Activated naive CD8-positive, alpha-beta T cell treated with anti-CD3 and anti-CD28 coated beads, Interleukin-2, amount 50 U/mL, for 24 hours (primary cell): ENCODE results near the gene MRTFA.

Source experiments
- ATAC-seq: fragments of 150-1000 bp; cut with Tn5 transposase; one replicate; pipeline ENCODE4 v1.10.0; 2021
- DNase-seq: peaks from one replicate; pipeline ENCODE4 v3.0.0; 2021
- H3K27ac Mint-ChIP-seq: one replicate; pipeline ENCODE4 v1.8.0; 2021; ENCODE audit warnings: mild to moderate bottlenecking, mixed read lengths
- H3K27me3 Mint-ChIP-seq: one replicate; pipeline ENCODE4 v1.8.0; 2021; ENCODE audit warnings: mixed read lengths
- H3K36me3 Mint-ChIP-seq: one replicate; pipeline ENCODE4 v1.8.0; 2021; ENCODE audit warnings: low read depth, mixed read lengths
- H3K4me1 Mint-ChIP-seq: one replicate; pipeline ENCODE4 v1.8.0; 2021; ENCODE audit warnings: mixed read lengths
- H3K4me3 Mint-ChIP-seq: one replicate; pipeline ENCODE4 v1.8.0; 2021; ENCODE audit warnings: mild to moderate bottlenecking, moderate library complexity, mixed read lengths
- H3K9me3 Mint-ChIP-seq: one replicate; pipeline ENCODE4 v1.8.0; 2021; ENCODE audit warnings: mixed read lengths

Gene MRTFA

GRCh38 chr22:40485813-40486667 lies 150.5 kb downstream of the MRTFA start:
- Mint-ChIP-seq H3K4me1 (peaks cover 30% of the 10 kb centered on the region), H3K36me3 (no peaks in the 10 kb centered on the region), H3K27me3 (no peaks in the 10 kb centered on the region), H3K27ac (no peak overlapping the region), H3K4me3 (no peak overlapping the region), H3K9me3 (no peaks in the 10 kb centered on the region)
- DNase-seq: no peak
- ATAC-seq: no peak

DNA sequence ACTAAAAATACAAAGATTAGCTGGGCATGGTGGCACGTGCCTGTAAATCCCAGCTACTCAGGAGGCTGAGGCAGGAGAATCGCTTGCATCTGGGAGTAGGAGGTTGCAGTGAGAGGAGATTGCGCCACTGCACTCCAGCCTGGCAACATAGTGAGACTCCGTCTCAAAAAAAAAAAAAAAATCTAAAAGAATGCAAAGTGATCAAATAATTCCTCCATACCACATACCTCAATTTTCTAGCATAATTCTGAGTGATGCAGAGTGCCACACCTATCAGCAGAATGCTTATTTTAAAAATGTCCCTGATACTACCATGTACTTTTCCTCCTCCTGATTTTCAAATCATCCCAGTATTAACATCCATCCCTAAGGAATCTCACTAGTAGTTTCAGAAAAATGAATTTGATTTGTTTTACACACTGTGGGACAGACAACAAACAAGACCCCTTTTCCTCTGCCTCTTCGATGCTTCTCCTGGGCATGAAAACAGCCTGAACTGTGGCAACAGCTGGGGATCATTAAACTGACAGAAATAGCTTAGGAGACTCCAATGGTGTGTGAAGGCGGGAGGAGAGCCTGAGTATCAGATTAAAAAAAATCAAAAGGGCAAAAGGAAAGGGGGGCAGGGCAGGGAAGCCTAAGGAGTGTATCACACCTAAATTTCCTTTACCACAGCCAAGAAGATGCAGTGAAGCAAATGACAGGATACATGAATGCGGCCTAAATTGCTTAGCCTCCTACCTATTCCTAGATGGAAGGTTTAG lies 151.4 kb downstream of the MRTFA start:
- Mint-ChIP-seq H3K27me3 (no peaks in the 10 kb centered on the region), H3K27ac (no peak overlapping the region), H3K36me3 (no peaks in the 10 kb centered on the region), H3K4me1 (peaks cover 35% of the 10 kb centered on the region), H3K4me3 (no peak overlapping the region), H3K9me3 (no peaks in the 10 kb centered on the region)
- no peak for ATAC-seq
- DNase-seq: no peak

- Mint-ChIP-seq H3K36me3 (no peaks in the 10 kb centered on the region), H3K27ac (no peak overlapping the region), H3K27me3 (no peaks in the 10 kb centered on the region), H3K4me1 (peaks cover 40% of the 10 kb centered on the region), H3K4me3 (no peak overlapping the region), H3K9me3 (no peaks in the 10 kb centered on the region)
- ATAC-seq (no peak), DNase-seq (no peak)
These were observed 153.6 kb downstream of the MRTFA start for GRCh38 chr22:40482886-40483285.

DNA sequence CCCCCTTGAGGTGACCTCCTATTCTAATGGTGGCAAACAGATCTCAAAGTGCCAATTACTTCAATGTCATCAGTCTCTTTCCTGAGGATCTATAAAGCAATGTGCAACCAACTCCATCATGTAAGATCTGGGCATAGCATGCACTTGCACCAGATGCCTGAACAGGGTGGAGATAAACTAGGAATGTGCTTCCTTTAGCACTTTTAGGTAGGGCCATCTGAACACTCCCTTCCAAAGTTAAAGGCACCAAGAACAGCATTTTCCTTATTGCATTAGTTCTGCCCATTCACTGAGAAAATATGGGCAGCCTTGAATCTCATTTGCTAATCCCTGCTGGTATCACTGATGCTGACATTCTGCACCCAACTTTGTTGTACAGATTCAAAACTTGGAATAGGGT lies 154.1 kb downstream of the MRTFA start:
- Mint-ChIP-seq H3K4me3 (no peak overlapping the region), H3K27ac (no peak overlapping the region), H3K27me3 (no peaks in the 10 kb centered on the region), H3K9me3 (no peaks in the 10 kb centered on the region), H3K36me3 (no peaks in the 10 kb centered on the region), H3K4me1 (peaks cover 35% of the 10 kb centered on the region)
- ATAC-seq: no peak
- no peak for DNase-seq

DNA sequence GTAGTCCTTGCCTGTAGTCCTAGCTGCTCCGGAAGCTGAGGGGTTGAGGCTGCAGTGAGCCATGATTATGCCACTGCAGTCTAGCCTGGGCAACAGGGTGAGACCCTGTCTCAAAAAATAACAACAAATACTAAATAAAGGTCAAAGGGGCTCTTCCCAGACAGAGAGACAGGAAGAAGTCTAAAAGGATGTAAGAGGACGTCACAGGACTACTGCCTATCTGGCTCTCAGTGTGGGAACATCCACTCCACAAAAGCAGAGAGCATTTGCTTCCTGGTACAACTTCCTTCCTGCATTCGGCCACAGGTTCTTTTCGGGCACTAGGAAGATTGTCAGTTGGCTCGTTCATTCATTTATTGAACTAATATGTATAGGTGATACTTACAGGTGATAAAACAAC lies 155.5 kb downstream of the MRTFA start:
- Mint-ChIP-seq H3K9me3 (no peaks in the 10 kb centered on the region), H3K27ac (no peak overlapping the region), H3K27me3 (no peaks in the 10 kb centered on the region), H3K4me1 (peaks cover 24% of the 10 kb centered on the region), H3K4me3 (no peak overlapping the region), H3K36me3 (no peaks in the 10 kb centered on the region)
- ATAC-seq: no peak
- DNase-seq: no peak

DNA sequence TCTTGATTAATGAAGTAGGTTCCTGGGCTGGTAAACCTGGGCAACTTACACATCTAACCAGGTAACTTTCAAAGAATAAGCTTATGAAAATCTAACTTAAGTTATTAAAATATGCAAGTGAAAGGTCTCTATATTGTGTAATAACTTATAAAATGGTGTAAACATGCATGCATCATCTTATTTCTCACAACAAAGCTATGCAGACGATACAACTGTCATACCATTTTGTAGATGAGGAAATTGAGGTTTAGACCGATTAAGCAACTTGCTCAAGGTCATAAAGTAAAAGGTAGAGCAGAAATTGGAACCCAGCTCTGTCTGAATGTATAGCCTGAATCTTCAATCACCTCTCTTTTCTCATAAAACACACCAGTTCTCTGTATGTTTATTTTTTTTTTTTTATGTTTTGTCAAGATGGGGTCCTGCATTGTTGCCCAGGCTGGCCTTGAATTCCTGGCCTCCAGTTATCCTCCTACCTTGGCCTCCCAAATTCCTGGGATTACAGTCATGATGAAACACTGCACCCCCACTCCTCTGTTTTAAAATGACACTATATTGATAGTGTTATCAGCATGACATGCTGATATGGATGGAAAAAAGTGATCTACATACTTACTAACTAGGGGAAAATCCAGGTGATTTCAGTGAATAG lies 156.5 kb downstream of the MRTFA start:
- DNase-seq: no peak
- Mint-ChIP-seq H3K4me3 (no peak overlapping the region), H3K9me3 (no peaks in the 10 kb centered on the region), H3K27ac (no peak overlapping the region), H3K36me3 (no peaks in the 10 kb centered on the region), H3K27me3 (no peaks in the 10 kb centered on the region), H3K4me1 (peaks cover 17% of the 10 kb centered on the region)
- no peak for ATAC-seq

DNA sequence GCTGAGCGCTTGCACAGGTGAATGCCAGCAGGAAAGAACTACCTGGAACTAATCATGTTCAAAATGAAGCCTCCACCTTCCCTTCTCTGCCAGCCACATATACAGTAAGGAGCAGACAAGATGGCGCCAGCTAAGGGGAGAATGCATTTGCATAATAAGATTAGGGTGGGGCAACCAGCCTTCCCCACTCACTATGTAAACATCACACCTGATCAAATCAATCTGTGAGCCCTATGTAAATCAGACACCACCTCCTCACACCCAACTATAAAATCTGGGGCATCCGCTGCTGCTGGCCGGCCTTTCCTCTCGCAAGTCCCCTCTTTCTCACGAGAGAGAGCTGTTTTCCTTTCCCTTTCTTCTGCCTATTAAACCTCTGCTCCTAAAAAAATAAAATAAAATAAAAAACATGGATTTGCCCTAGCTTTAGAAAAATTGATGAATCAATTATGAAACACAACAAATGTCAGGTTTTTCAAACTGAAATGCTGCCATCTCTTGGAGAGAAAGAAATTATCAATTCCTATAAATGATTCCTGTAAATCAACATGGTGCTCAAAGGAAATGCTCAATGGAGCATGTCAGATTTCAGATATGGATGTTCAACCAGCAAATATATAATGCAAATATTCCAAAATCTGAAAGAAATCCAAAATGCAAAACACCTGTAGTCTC lies 157.3 kb downstream of the MRTFA start:
- Mint-ChIP-seq H3K27me3 (no peaks in the 10 kb centered on the region), H3K4me1 (peaks cover 16% of the 10 kb centered on the region), H3K27ac (no peak overlapping the region), H3K4me3 (no peak overlapping the region), H3K36me3 (no peaks in the 10 kb centered on the region), H3K9me3 (no peaks in the 10 kb centered on the region)
- ATAC-seq (no peak), DNase-seq (no peak)

DNA sequence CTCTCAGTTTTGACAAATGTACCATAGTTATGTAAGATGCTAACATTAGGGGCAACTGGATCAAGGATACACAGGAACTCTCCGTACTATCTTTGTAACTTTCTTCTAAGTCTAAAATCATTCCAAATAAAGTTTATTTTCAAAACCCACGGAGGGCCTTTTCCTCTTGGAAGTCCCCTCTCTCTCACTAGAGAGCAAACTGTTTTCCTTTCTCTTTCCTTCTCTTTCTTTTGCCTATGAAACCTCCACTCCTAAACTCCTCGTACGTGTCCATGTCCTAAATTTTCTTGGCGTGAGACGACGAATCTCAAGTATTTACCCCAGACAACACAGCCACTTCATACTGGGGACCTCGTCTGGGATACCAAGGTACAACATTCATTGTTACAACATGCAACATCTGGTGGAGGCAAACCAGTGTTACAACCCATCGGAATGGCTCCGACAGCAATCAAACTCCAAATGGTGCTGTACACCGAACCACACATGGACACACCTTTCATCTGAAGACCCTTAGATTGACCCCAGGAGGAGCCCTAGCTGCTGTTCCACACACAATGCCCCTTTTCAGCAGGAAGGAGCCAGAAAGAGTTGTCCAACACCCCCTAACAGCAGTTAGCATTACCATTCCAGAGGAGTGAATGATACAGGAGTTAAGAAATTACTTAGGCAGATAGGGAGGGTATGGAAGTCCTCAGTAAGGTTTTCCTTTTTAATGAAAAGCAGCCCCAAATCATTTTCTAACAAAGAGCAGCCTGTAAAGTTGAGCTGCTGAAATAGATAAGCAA lies 158.0 kb downstream of the MRTFA start:
- no peak for ATAC-seq
- H3K4me1 Mint-ChIP-seq: peaks cover 16% of the 10 kb centered on the region
- no peak for DNase-seq
- H3K27me3 Mint-ChIP-seq: no peaks in the 10 kb centered on the region
- H3K4me3 Mint-ChIP-seq: no peak overlapping the region
- no peaks in the 10 kb centered on the region for H3K9me3 Mint-ChIP-seq
- H3K27ac Mint-ChIP-seq: no peak overlapping the region
- H3K36me3 Mint-ChIP-seq: no peaks in the 10 kb centered on the region

DNA sequence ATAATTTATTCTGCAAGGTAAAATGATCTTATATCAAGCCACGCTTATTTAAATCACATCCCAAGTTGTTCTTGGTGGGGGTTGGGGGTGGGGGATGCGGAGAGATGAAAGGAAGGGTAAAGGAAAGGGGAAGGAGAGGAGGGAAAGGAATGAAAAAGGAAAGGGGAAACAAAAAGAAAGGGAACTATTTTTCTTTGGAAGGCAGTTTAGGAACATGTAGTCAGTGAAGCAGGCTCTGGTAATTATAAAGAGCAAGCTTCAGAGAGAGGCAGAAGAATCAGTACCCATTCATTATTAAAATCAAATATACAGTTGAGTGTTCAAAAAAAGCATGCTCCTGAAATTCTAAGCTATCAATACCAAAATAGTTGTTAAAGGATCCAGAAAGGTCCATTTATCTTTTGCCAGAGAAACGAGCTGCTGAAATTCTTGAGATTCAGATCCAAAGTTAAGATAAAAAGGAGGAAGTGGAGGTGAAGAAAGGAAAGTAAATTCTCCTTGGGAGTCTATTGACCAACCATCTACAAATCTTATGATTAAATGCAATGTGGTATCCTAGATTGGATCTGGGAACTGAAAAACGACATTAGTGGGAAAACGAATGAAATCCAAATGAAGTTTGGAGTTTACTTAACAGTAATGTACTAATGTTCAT lies 158.7 kb downstream of the MRTFA start:
- no peak overlapping the region for H3K27ac Mint-ChIP-seq
- H3K27me3 Mint-ChIP-seq: no peaks in the 10 kb centered on the region
- H3K9me3 Mint-ChIP-seq: no peaks in the 10 kb centered on the region
- ATAC-seq (no peak), DNase-seq (no peak)
- H3K4me1 Mint-ChIP-seq: peaks cover 16% of the 10 kb centered on the region
- H3K36me3 Mint-ChIP-seq: no peaks in the 10 kb centered on the region
- H3K4me3 Mint-ChIP-seq: no peak overlapping the region

GRCh38 chr22:40476341-40476740 lies 160.2 kb downstream of the MRTFA start:
- Mint-ChIP-seq H3K4me3 (no peak overlapping the region), H3K36me3 (no peaks in the 10 kb centered on the region), H3K27ac (no peak overlapping the region), H3K9me3 (no peaks in the 10 kb centered on the region), H3K27me3 (no peaks in the 10 kb centered on the region), H3K4me1 (peaks cover 19% of the 10 kb centered on the region)
- ATAC-seq: no peak
- DNase-seq: no peak

DNA sequence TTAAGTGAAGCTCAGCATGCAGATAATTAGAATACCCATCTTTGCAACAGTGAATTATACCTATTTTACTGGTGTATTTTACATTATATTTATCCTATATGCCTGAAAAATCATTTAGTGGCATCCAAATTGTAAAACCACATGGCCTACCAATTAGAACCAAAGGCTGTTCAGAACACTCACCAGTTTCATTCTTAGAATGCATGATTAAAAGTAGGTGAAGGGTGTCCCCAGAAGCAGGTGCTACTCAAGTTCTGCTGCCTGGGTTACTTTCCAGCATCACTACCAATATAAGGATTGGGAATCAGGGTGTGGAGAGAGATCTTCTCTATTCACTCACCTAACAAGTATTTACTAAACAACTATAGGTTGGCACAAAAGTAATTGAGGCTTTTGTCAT lies 162.8 kb downstream of the MRTFA start:
- H3K27me3 Mint-ChIP-seq: no peaks in the 10 kb centered on the region
- ATAC-seq (no peak), DNase-seq (no peak)
- H3K4me3 Mint-ChIP-seq: no peak overlapping the region
- H3K36me3 Mint-ChIP-seq: peaks cover 2% of the 10 kb centered on the region
- peaks cover 11% of the 10 kb centered on the region for H3K4me1 Mint-ChIP-seq
- no peak overlapping the region for H3K27ac Mint-ChIP-seq
- no peaks in the 10 kb centered on the region for H3K9me3 Mint-ChIP-seq

- H3K4me1 Mint-ChIP-seq: peaks cover 6% of the 10 kb centered on the region
- DNase-seq: no peak
- H3K27ac Mint-ChIP-seq: no peak overlapping the region
- H3K27me3 Mint-ChIP-seq: no peaks in the 10 kb centered on the region
- peaks cover 2% of the 10 kb centered on the region for H3K36me3 Mint-ChIP-seq
- no peak for ATAC-seq
- H3K4me3 Mint-ChIP-seq: no peak overlapping the region
- H3K9me3 Mint-ChIP-seq: no peaks in the 10 kb centered on the region
These were observed 163.9 kb downstream of the MRTFA start for GRCh38 chr22:40472579-40472978.

- ATAC-seq (no peak), DNase-seq (no peak)
- H3K9me3 Mint-ChIP-seq: no peaks in the 10 kb centered on the region
- no peak overlapping the region for H3K4me3 Mint-ChIP-seq
- peaks cover 9% of the 10 kb centered on the region for H3K4me1 Mint-ChIP-seq
- no peak overlapping the region for H3K27ac Mint-ChIP-seq
- peaks cover 2% of the 10 kb centered on the region for H3K36me3 Mint-ChIP-seq
- H3K27me3 Mint-ChIP-seq: no peaks in the 10 kb centered on the region
These were observed 164.5 kb downstream of the MRTFA start for GRCh38 chr22:40472051-40472450.
